Hepatocyte (in vitro differentiated cells): ENCODE data around the gene KIAA1958. TPM values are rescaled to one million over a fixed set of nuclear protein-coding genes. Genes with fewer than 3 reads are reported as not detected.

Experiments used
- DNase-seq: peaks from one replicate; pipeline ENCODE4 v3.0.0-alpha.2; 2016; ENCODE audit warnings: low spot score
- H2AFZ ChIP-seq: fragments of 200-600 bp; sonication (generic); 2 replicates; pipeline ENCODE4 v1.6.0; 2016; ENCODE audit warnings: antibody characterized with exemption, mild to moderate bottlenecking
- H3K27ac ChIP-seq: fragments of 200-600 bp; sonication (generic); 2 replicates; pipeline ENCODE4 v1.5.1; 2016; ENCODE audit warnings: mild to moderate bottlenecking
- H3K27me3 ChIP-seq: fragments of 200-600 bp; sonication (generic); 2 replicates; pipeline ENCODE4 v1.6.1; 2016
- H3K36me3 ChIP-seq: fragments of 200-600 bp; sonication (generic); replicated peaks from 2 replicates; pipeline ENCODE4 v1.5.1; 2016; ENCODE audit warnings: low read depth; ENCODE audit not compliant: insufficient read depth
- H3K4me1 ChIP-seq: fragments of 200-600 bp; sonication (generic); 2 replicates; pipeline ENCODE4 v1.5.1; 2016; ENCODE audit warnings: mild to moderate bottlenecking, moderate library complexity; ENCODE audit not compliant: insufficient read depth
- H3K4me2 ChIP-seq: fragments of 200-600 bp; sonication (generic); 2 replicates; pipeline ENCODE4 v1.6.0; 2016
- H3K4me3 ChIP-seq: fragments of 200-600 bp; sonication (generic); 2 replicates; pipeline ENCODE4 v1.5.1; 2016; ENCODE audit warnings: mild to moderate bottlenecking
- H3K79me2 ChIP-seq: fragments of 200-600 bp; sonication (generic); 2 replicates; pipeline ENCODE4 v1.6.0; 2017; ENCODE audit warnings: mild to moderate bottlenecking
- H3K9me2 ChIP-seq: fragments of 200-600 bp; sonication (generic); replicated peaks from 2 replicates; pipeline ENCODE4 v1.6.0; 2017; ENCODE audit warnings: mild to moderate bottlenecking; ENCODE audit not compliant: insufficient read depth
- H3K9me3 ChIP-seq: fragments of 200-600 bp; sonication (generic); 2 replicates; pipeline ENCODE4 v1.5.1; 2016; ENCODE audit warnings: low read depth, mild to moderate bottlenecking
- H4K20me1 ChIP-seq: fragments of 200-600 bp; sonication (generic); 2 replicates; pipeline ENCODE4 v1.6.0; 2016; ENCODE audit warnings: mild to moderate bottlenecking; ENCODE audit not compliant: insufficient read depth, poor library complexity, severe bottlenecking
- EZH2 ChIP-seq: fragments of 200-600 bp; sonication (generic); IDR thresholded peaks from 2 replicates; pipeline ENCODE4 v1.6.1; 2016; ENCODE audit warnings: antibody characterized with exemption, mild to moderate bottlenecking, borderline replicate concordance
- EZH2phosphoT487 ChIP-seq: fragments of 200-600 bp; sonication (generic); IDR thresholded peaks from one replicate; pipeline ENCODE4 v1.6.1; 2018; ENCODE audit warnings: antibody characterized with exemption, mild to moderate bottlenecking, low read depth, moderate library complexity; ENCODE audit not compliant: unreplicated experiment, severe bottlenecking
- WGBS: methylation state at CpG from one replicate; pipeline ENCODE4 v1.1.6; 2016; ENCODE audit warnings: low lambda C conversion rate; ENCODE audit errors: missing lambda C conversion rate; 5-methylcytosine and 5-hydroxymethylcytosine counted together
- polyA plus RNA-seq: library from polyadenylated mRNA; unstranded; fragments of >200 nt; fragmentation: Nextera tagmentation; extraction: Ambion mirVana; gene quantifications from 2 replicates; pipeline ENCODE4 v1.2.1, GENCODE V29; 2016
- total RNA-seq: library from RNA; depleted of rRNA; stranded (reverse); fragments of >200 nt; gene quantifications from 2 replicates; pipeline ENCODE4 v1.2.3, GENCODE V29; 2014
- TF ChIP-seq, protein P1 (sequence below): fragments of 200-600 bp; sonication (generic); IDR thresholded peaks from 2 replicates; pipeline ENCODE4 v1.5.1; 2016; ENCODE audit warnings: antibody characterized with exemption, mild to moderate bottlenecking; ENCODE audit not compliant: poor library complexity

Gene KIAA1958
- 9.1 and 10.1 TPM in 2 replicates for total RNA-seq
- 3.5 and 5.2 TPM in 2 replicates for polyA plus RNA-seq

DNA sequence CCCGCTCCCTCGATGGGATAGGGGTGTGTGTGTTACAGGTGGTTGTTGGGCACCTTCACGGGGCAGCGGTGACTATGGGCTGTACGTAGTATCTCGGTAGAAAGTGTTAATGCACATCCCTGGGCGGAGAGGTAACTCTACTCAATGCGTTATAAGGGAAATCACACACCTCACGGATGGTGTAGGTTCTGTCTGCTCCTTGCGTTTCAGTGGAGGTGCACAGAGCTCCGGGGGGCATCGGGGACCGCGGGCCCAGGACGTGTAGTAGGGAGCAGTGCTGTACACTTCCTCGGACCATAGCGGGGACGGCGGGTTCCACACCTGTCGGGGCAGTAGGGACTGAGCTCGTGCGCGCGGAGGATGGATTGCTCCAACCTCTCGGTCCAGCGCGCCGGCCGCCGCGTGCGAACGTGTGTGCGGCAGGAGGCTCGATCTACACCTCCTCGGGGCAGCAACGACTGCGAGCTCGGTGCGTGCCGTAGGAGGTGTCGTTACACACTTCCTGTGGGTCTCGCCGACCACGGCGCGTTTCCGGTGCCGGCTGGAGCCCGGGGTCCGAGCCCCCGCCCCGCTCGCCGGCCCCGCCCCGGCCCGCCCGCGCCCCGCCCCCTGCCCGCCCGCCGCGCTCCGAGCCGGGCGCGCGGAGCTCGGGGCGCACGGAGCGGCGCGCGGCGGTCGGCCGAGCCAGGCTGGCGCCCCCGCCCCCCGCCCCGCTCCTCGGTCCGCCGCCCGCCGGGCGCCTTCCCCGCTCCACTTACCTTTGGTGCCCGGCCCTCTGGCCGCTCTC lies at the start of gene KIAA1958:
KIAA1958 (plus strand) TSS at position 607 of the 787 bp plus-strand sequence. CDS start 87,254 bp downstream, outside the sequence.
- Histone ChIP-seq H3K27me3 (no peaks in the 10 kb centered on the region), H3K4me1 (peaks cover 30% of the 10 kb centered on the region), H4K20me1 (no peaks in the 10 kb centered on the region), H3K79me2 (peaks cover 36% of the 10 kb centered on the region), H3K9me2 (no peaks in the 10 kb centered on the region), H3K9me3 (no peaks in the 10 kb centered on the region), H3K4me2 (peak within 1 kb of the TSS; percentile 87), H2AFZ (peak within 1 kb of the TSS; percentile 99), H3K4me3 (peak within 1 kb of the TSS; percentile 69), H3K36me3 (no peaks in the 10 kb centered on the region), H3K27ac (peak within 1 kb of the TSS; percentile 87)
- TF ChIP-seq EZH2phosphoT487 = no peak
- no peak for TF ChIP-seq EZH2
- DNase-seq = peak; percentile 92
- WGBS = 2% methylated on average over 46 of the region's 93 CpGs

DNA sequence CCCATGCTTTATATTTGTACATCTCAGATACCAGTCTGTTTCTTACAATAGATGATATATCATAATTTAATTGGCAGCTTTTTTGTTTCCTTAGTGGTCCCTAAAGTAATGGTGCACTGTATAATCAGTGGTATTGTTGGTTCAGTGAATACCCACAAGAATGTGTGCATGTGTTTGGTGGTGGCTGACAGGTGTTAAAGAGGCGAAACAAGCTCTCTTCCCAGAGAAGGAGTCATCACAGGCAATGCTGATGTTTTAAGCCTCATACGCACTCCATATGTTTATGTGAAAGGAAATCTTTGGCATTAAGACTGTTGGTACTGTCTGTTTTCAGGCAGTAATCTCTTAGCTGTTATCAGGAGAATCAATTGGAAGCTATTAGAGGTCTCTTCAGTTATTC lies 49.2 kb upstream of the KIAA1958 start:
- TF ChIP-seq EZH2phosphoT487 (no peak), EZH2 (no peak)
- TF ChIP-seq, protein P1, sequence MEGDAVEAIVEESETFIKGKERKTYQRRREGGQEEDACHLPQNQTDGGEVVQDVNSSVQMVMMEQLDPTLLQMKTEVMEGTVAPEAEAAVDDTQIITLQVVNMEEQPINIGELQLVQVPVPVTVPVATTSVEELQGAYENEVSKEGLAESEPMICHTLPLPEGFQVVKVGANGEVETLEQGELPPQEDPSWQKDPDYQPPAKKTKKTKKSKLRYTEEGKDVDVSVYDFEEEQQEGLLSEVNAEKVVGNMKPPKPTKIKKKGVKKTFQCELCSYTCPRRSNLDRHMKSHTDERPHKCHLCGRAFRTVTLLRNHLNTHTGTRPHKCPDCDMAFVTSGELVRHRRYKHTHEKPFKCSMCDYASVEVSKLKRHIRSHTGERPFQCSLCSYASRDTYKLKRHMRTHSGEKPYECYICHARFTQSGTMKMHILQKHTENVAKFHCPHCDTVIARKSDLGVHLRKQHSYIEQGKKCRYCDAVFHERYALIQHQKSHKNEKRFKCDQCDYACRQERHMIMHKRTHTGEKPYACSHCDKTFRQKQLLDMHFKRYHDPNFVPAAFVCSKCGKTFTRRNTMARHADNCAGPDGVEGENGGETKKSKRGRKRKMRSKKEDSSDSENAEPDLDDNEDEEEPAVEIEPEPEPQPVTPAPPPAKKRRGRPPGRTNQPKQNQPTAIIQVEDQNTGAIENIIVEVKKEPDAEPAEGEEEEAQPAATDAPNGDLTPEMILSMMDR = no peak
- no peak overlapping the region for H3K4me3 ChIP-seq
- H3K4me1 ChIP-seq = no peaks in the 10 kb centered on the region
- 95% methylated on average over 2 of the region's 2 CpGs for WGBS
- H3K79me2 ChIP-seq = no peaks in the 10 kb centered on the region
- no peaks in the 10 kb centered on the region for H4K20me1 ChIP-seq
- no peak overlapping the region for H2AFZ ChIP-seq
- H3K4me2 ChIP-seq = no peak overlapping the region
- DNase-seq = no peak
- H3K27me3 ChIP-seq = no peaks in the 10 kb centered on the region
- no peak overlapping the region for H3K27ac ChIP-seq
- no peaks in the 10 kb centered on the region for H3K9me3 ChIP-seq
- no peaks in the 10 kb centered on the region for H3K36me3 ChIP-seq
- no peaks in the 10 kb centered on the region for H3K9me2 ChIP-seq

GRCh38 chr9:112439171-112439570 lies 47.5 kb upstream of the KIAA1958 start:
- DNase-seq = no peak
- H3K27me3 ChIP-seq = no peaks in the 10 kb centered on the region
- TF ChIP-seq EZH2 = no peak
- TF ChIP-seq, protein P1 = no peak
- no peak for TF ChIP-seq EZH2phosphoT487
- no peaks in the 10 kb centered on the region for H3K9me3 ChIP-seq
- H3K4me3 ChIP-seq = no peak overlapping the region
- H4K20me1 ChIP-seq = no peaks in the 10 kb centered on the region
- 95% methylated on average over 2 of the region's 2 CpGs for WGBS
- no peaks in the 10 kb centered on the region for H3K36me3 ChIP-seq
- no peaks in the 10 kb centered on the region for H3K79me2 ChIP-seq
- H3K27ac ChIP-seq = no peak overlapping the region
- H3K4me2 ChIP-seq = no peak overlapping the region
- no peaks in the 10 kb centered on the region for H3K4me1 ChIP-seq
- no peak overlapping the region for H2AFZ ChIP-seq
- H3K9me2 ChIP-seq = no peaks in the 10 kb centered on the region

DNA sequence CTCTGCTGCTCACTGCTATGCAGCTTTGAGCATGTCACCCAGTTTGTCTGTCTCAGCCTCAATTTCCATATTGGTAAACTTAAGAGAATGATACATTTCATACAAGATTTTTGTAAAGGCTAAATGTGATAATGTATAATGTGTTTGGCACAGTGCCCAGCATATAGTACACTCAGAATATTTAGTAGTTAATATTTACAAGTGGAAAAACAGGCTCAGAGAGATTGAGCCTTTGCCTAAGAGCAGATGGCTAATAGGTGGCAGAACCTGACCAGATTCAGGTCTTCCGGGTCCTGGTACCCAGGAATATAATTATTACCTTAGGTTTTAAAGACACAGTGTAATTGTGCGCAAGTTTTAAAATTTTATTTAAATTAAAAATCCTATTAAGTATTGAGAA lies 46.8 kb upstream of the KIAA1958 start:
- TF ChIP-seq EZH2phosphoT487 (no peak), EZH2 (no peak)
- TF ChIP-seq, protein P1 = no peak

More for the DNA sequence above, 46.8 kb upstream of the KIAA1958 start:
- H3K4me2 ChIP-seq = no peak overlapping the region
- H3K9me3 ChIP-seq = no peaks in the 10 kb centered on the region
- H4K20me1 ChIP-seq = no peaks in the 10 kb centered on the region
- no peak overlapping the region for H3K27ac ChIP-seq
- 82% methylated on average over 2 of the region's 2 CpGs for WGBS
- H3K4me3 ChIP-seq = no peak overlapping the region
- no peaks in the 10 kb centered on the region for H3K36me3 ChIP-seq
- no peak for DNase-seq
- no peaks in the 10 kb centered on the region for H3K4me1 ChIP-seq
- no peaks in the 10 kb centered on the region for H3K27me3 ChIP-seq
- no peaks in the 10 kb centered on the region for H3K79me2 ChIP-seq
- no peaks in the 10 kb centered on the region for H3K9me2 ChIP-seq
- H2AFZ ChIP-seq = no peak overlapping the region
